ENCODE data around the gene ADAMTS16.

- no peak for TF ChIP-seq EZH2phosphoT487 (IDR thresholded peaks at IDR 0.05; ENCODE audit: insufficient read depth, low read depth)
- no peak for TF ChIP-seq EZH2 (IDR thresholded peaks at IDR 0.05; ENCODE audit: insufficient read depth, poor library complexity, severe bottlenecking)
Measured at GRCh38 chr5:5146530-5147160, 6.5 kb downstream of the ADAMTS16 start.
